ENCODE data around the gene CAMK4.

GRCh38 chr5:111493031-111493430 is 268.8 kb downstream of the CAMK4 start:
- no peak for TF ChIP-seq CTCF (IDR thresholded peaks at IDR 0.05; ENCODE audit: low read depth, low read length)
- no peak for TF ChIP-seq EZH2phosphoT487 (IDR thresholded peaks at IDR 0.05; ENCODE audit: low read depth)

Measured in OCI-LY3 (cell line).